HCT116 (cell line): Measurements from ENCODE around the gene ROCK2. TPM values are rescaled to one million over a fixed set of nuclear protein-coding genes. Genes with fewer than 3 reads are reported as not detected.

ENCODE experiments used
- ATAC-seq: fragments of 200-7000 bp; cut with Tn5 transposase; 2 replicates; pipeline ENCODE4 v1.9.1; 2020; ENCODE audit warnings: mild to moderate bottlenecking, moderate library complexity
- BruUV-seq: library from RNA; stranded (reverse); fragments of 400-500 nt; replicated peaks from 2 replicates; lab custom pipeline; 2021; lab: Mats Ljungman, UMichigan
- CTCF ChIA-PET: fragments of 300-600 bp; sonication (Branson Sonifier 250); formaldehyde crosslinking; loops from one replicate; lab custom pipeline; 2021; ENCODE audit warnings: antibody characterized with exemption; lab: Charles Lee
- POLR2A ChIA-PET: fragments of 300-600, 350-600 bp; sonication (Branson Sonifier 250); formaldehyde crosslinking; loops from one replicate; lab custom pipeline; 2021; ENCODE audit warnings: antibody characterized with exemption; lab: Charles Lee
- RAD21 ChIA-PET, 2 experiments: fragments of 300-600 bp; sonication (Branson Sonifier 250); formaldehyde crosslinking; loops; one replicate each; lab custom pipeline; 2023; ENCODE audit warnings: low total read pairs in 2 of 2; ENCODE audit not compliant: uncharacterized antibody in 2 of 2, unreplicated experiment in 2 of 2, low non-redundant PET in 1 of 2; lab: Charles Lee
- DNase-seq: peaks from one replicate; pipeline ENCODE4 v3.0.0-alpha.2; 2010; ENCODE audit warnings: low read depth, low spot score
- H2AFZ ChIP-seq: fragments of 200-600 bp; shearing (Covaris generic), sonication (generic); 2 replicates; pipeline ENCODE4 v1.6.1; 2017; ENCODE audit warnings: low read depth, mixed run types, mixed read lengths, antibody characterized with exemption, low read length; ENCODE audit not compliant: poor library complexity, severe bottlenecking
- H3K27ac ChIP-seq: 2 replicates; pipeline ENCODE4 v1.5.1; 2012; ENCODE audit warnings: low read depth, low read length
- H3K27me3 ChIP-seq: fragments of 200-600 bp; sonication (generic); 2 replicates; pipeline ENCODE4 v1.6.1; 2016; ENCODE audit warnings: mixed run types, low read length, mixed read lengths; ENCODE audit not compliant: insufficient read depth
- H3K36me3 ChIP-seq, 2 experiments: fragments of 200-500 bp in 1 of 2; fragments of 200-600 bp in 1 of 2; sonication (Bioruptor generic) in 1 of 2; sonication (generic) in 1 of 2; 2 replicates each; pipeline versions ENCODE4 v1.5.1 to v1.6.1; 2014 to 2016; ENCODE audit warnings: low read length in 2 of 2, inconsistent platforms in 1 of 2, mixed read lengths in 1 of 2, mixed run types in 1 of 2; ENCODE audit not compliant: insufficient read depth in 2 of 2, control insufficient read depth in 1 of 2
- H3K4me1 ChIP-seq, 2 experiments: fragments of 200-600 bp in 1 of 2; sonication (generic) in 1 of 2; 2 replicates each; pipeline versions ENCODE4 v1.5.1 to v1.6.1; 2012 to 2017; ENCODE audit warnings: low read length in 2 of 2, inconsistent platforms in 1 of 2, mild to moderate bottlenecking in 1 of 2, mixed read lengths in 1 of 2, mixed run types in 1 of 2, moderate library complexity in 1 of 2; ENCODE audit not compliant: insufficient read depth in 2 of 2, control insufficient read depth in 1 of 2
- H3K4me2 ChIP-seq: fragments of 200-600 bp; sonication (generic); 2 replicates; pipeline ENCODE4 v1.6.1; 2017; ENCODE audit warnings: mixed run types, low read length, mixed read lengths
- H3K4me3 ChIP-seq, 2 experiments: fragments of 200-600 bp in 1 of 2; sonication (generic) in 1 of 2; replicated peaks in 1 of 2; 2 replicates each; pipeline ENCODE4 v1.5.1; 2011 to 2016; ENCODE audit warnings: low read length in 2 of 2, control low read depth in 1 of 2, low read depth in 1 of 2, mild to moderate bottlenecking in 1 of 2, mixed read lengths in 1 of 2, mixed run types in 1 of 2
- H3K79me2 ChIP-seq: fragments of 200-600 bp; sonication (generic); 2 replicates; pipeline ENCODE4 v1.6.1; 2017; ENCODE audit warnings: mild to moderate bottlenecking, mixed run types, low read length, moderate library complexity, mixed read lengths; ENCODE audit not compliant: insufficient read depth
- H3K9ac ChIP-seq: fragments of 200-600 bp; sonication (generic); 2 replicates; pipeline ENCODE4 v1.6.1; 2016; ENCODE audit warnings: low read length, mixed read lengths
- H3K9me2 ChIP-seq: fragments of 200-600 bp; sonication (generic), shearing (Covaris generic); 2 replicates; pipeline ENCODE4 v1.6.1; 2017; ENCODE audit warnings: mixed run types, mild to moderate bottlenecking, moderate library complexity; ENCODE audit not compliant: insufficient read depth
- H3K9me3 ChIP-seq, 2 experiments: fragments of 200-500 bp in 1 of 2; fragments of 200-600 bp in 1 of 2; sonication (Bioruptor generic) in 1 of 2; sonication (generic) in 1 of 2; 2 replicates each; pipeline ENCODE4 v1.6.1; 2014 to 2017; ENCODE audit warnings: low read length in 2 of 2, mixed read lengths in 2 of 2, inconsistent platforms in 1 of 2, low read depth in 1 of 2, mild to moderate bottlenecking in 1 of 2, mixed run types in 1 of 2, moderate library complexity in 1 of 2; ENCODE audit not compliant: control insufficient read depth in 1 of 2, insufficient read depth in 1 of 2
- H4K20me1 ChIP-seq: fragments of 200-600 bp; sonication (generic), shearing (Covaris generic); 2 replicates; pipeline ENCODE4 v1.6.1; 2017; ENCODE audit warnings: mixed run types, mild to moderate bottlenecking, moderate library complexity; ENCODE audit not compliant: insufficient read depth
- ATF3 ChIP-seq: IDR thresholded peaks from 2 replicates; pipeline ENCODE4 v1.6.1; 2012
- CBX3 ChIP-seq: IDR thresholded peaks from 2 replicates; pipeline ENCODE4 v1.6.1; 2012; ENCODE audit warnings: low read depth
- EGR1 ChIP-seq: IDR thresholded peaks from 2 replicates; pipeline ENCODE4 v1.6.1; 2012; ENCODE audit warnings: low read depth
- EZH2 ChIP-seq: fragments of 200-600 bp; sonication (generic); IDR thresholded peaks from 2 replicates; pipeline ENCODE4 v1.6.1; 2017; ENCODE audit warnings: antibody characterized with exemption, mixed run types
- EZH2phosphoT487 ChIP-seq: fragments of 200-600 bp; IDR thresholded peaks from 2 replicates; pipeline ENCODE4 v1.6.1; 2018; ENCODE audit warnings: antibody characterized with exemption, borderline replicate concordance
- FOSL1 ChIP-seq: IDR thresholded peaks from 2 replicates; pipeline ENCODE4 v1.6.1; 2012; ENCODE audit warnings: low read depth
- JUND ChIP-seq: IDR thresholded peaks from 2 replicates; pipeline ENCODE4 v1.6.1; 2012
- MAX ChIP-seq: IDR thresholded peaks from 2 replicates; pipeline ENCODE4 v1.6.1; 2012
- POLR2A ChIP-seq: IDR thresholded peaks from 2 replicates; pipeline ENCODE4 v1.7.0; 2011; ENCODE audit warnings: borderline replicate concordance; ENCODE audit not compliant: insufficient read depth, insufficient read length; ENCODE audit errors: extremely low read depth
- RAD21 ChIP-seq: IDR thresholded peaks from 2 replicates; pipeline ENCODE4 v1.6.1; 2012; ENCODE audit warnings: low read depth, mild to moderate bottlenecking
- REST ChIP-seq: IDR thresholded peaks from 2 replicates; pipeline ENCODE4 v1.6.1; 2012; ENCODE audit warnings: low read depth
- SP1 ChIP-seq: IDR thresholded peaks from 2 replicates; pipeline ENCODE4 v1.6.1; 2012; ENCODE audit warnings: low read depth
- TCF7L2 ChIP-seq: IDR thresholded peaks from 2 replicates; pipeline ENCODE4 v1.7.0; 2011; ENCODE audit warnings: borderline replicate concordance, inconsistent platforms; ENCODE audit not compliant: insufficient read depth, insufficient read length; ENCODE audit errors: extremely low read depth
- YY1 ChIP-seq: IDR thresholded peaks from 2 replicates; pipeline ENCODE4 v1.6.1; 2011; ENCODE audit warnings: low read length, low read depth, moderate library complexity, mild to moderate bottlenecking; ENCODE audit not compliant: insufficient replicate concordance; ENCODE audit errors: extremely low read depth
- ZBTB33 ChIP-seq: IDR thresholded peaks from 2 replicates; pipeline ENCODE4 v1.6.1; 2011; ENCODE audit warnings: mild to moderate bottlenecking, low read length, moderate library complexity; ENCODE audit not compliant: insufficient replicate concordance; ENCODE audit errors: extremely low read depth
- ZFX ChIP-seq: fragments of 450-650 bp; IDR thresholded peaks from 2 replicates; pipeline ENCODE4 v1.6.1; 2017
- ZNF274 ChIP-seq: fragments of 200-500 bp; sonication (Bioruptor generic); IDR thresholded peaks from 2 replicates; pipeline ENCODE4 v1.6.1; 2014; ENCODE audit warnings: mild to moderate bottlenecking, low read depth, low read length, inconsistent platforms
- intact Hi-C: fragments of 100-400 bp; cut with micrococcal nuclease; formaldehyde crosslinking; loops from 2 replicates; pipeline ENCODE4 v1.10.0; 2022
- total RNA-seq: library from RNA; stranded (reverse); gene quantifications from one replicate; pipeline ENCODE4 v1.2.1, GENCODE V29; 2021; ENCODE audit not compliant: unreplicated experiment

ROCK2 gene
- total RNA-seq, 1 experiment from 2014 or later: 48.0 TPM

GRCh38 chr2:11132036-11132671 is 212.3 kb downstream of the ROCK2 start:
- H3K4me2 ChIP-seq: peak overlapping the region; percentile 85
- H3K4me3 ChIP-seq: no peak overlapping the region
- H3K9ac ChIP-seq: 0 out of 2 replicates have a peak overlapping the region, but pooled peaks have one; percentile 55
- no peaks in the 10 kb centered on the region for H4K20me1 ChIP-seq
- no peak for ATAC-seq
- ChIA-PET RAD21 (interaction anchor here (0.6 to 2.2 kb wide), 22 partner anchors 10 to 649 kb away, joined by 3 to 17 read pairs (median 6); partner anchors contain the start of gene SLC66A3 (in 1 of the 2)), POLR2A (interaction anchor here (0.8 to 1.7 kb wide), 3 partner anchors 22 to 301 kb away, joined by 3 to 9 read pairs (median 5); partner anchors contain the start of gene SLC66A3), CTCF (interaction anchor here (0.6 to 5.3 kb wide), 38 partner anchors 8 to 650 kb away, joined by 3 to 102 read pairs (median 3); partner anchors contain the start of genes E2F6, PDIA6 and SLC66A3)
- no peaks in the 10 kb centered on the region for H3K79me2 ChIP-seq
- H3K27me3 ChIP-seq: no peaks in the 10 kb centered on the region
- no TSS peak for BruUV-seq
- no peaks in the 10 kb centered on the region for H3K36me3 ChIP-seq
- intact Hi-C loops: loop anchor here (1.0 to 5.0 kb wide), 7 partner anchors 213 to 647 kb away; partner anchors contain the start of genes E2F6 and ROCK2
- H3K27ac ChIP-seq: no peak overlapping the region; the same call in 1 of the 2 replicates
- no peak for DNase-seq
- peaks cover 9 to 39% of the 10 kb centered on the region in 2 experiments for H3K4me1 ChIP-seq
- peak overlapping the region; percentile 68 for H2AFZ ChIP-seq
- H3K9me2 ChIP-seq: no peaks in the 10 kb centered on the region
- TF ChIP-seq EZH2phosphoT487: no peak
- TF ChIP-seq YY1: no peak
- no peak for TF ChIP-seq JUND
- no peak for TF ChIP-seq POLR2A
- TF ChIP-seq ZNF274: no peak
- TF ChIP-seq REST: no peak
- no peak for TF ChIP-seq RAD21
- no peak for TF ChIP-seq MAX
- TF ChIP-seq ATF3: no peak
- TF ChIP-seq SP1: no peak
- TF ChIP-seq ZFX: no peak
- TF ChIP-seq FOSL1: no peak
- no peak for TF ChIP-seq ZBTB33
- no peak for TF ChIP-seq CBX3
- no peak for TF ChIP-seq EZH2
- no peak for TF ChIP-seq TCF7L2
- TF ChIP-seq EGR1: no peak
- no peaks in the 10 kb centered on the region for H3K9me3 ChIP-seq
